Astrocyte (in vitro differentiated cells and primary cell): ENCODE measurements around the gene FOXP2.

Experiments
- EZH2 ChIP-seq: IDR thresholded peaks from 2 replicates; pipeline ENCODE4 v1.6.1; 2012; ENCODE audit warnings: mild to moderate bottlenecking, low read length, inconsistent platforms; ENCODE audit not compliant: insufficient read depth
- TF ChIP-seq, protein P1 (sequence below): IDR thresholded peaks from 2 replicates; pipeline ENCODE4 v1.5.1; 2011; ENCODE audit warnings: low read depth, mild to moderate bottlenecking, inconsistent platforms, low read length, moderate library complexity; ENCODE audit not compliant: insufficient read depth

DNA sequence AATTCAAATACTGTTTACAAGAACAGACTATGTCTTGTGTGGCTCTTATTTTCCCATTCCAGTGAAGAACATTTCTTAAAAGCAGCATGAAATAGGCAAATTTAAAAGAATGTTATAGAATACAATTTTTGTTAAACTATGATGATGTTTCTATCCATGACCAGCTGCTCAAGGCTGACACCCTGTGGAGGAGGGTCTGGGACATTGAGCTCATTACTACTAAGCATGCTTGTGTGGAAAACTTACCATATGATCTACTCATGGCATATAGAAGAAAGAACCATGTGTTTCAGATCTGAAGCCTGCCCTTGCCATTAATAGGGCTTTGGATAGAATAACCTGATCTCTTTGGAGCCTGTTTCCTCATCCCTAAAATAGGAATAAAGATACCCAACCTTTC lies 125.0 kb downstream of the FOXP2 start:
- TF ChIP-seq, protein P1, sequence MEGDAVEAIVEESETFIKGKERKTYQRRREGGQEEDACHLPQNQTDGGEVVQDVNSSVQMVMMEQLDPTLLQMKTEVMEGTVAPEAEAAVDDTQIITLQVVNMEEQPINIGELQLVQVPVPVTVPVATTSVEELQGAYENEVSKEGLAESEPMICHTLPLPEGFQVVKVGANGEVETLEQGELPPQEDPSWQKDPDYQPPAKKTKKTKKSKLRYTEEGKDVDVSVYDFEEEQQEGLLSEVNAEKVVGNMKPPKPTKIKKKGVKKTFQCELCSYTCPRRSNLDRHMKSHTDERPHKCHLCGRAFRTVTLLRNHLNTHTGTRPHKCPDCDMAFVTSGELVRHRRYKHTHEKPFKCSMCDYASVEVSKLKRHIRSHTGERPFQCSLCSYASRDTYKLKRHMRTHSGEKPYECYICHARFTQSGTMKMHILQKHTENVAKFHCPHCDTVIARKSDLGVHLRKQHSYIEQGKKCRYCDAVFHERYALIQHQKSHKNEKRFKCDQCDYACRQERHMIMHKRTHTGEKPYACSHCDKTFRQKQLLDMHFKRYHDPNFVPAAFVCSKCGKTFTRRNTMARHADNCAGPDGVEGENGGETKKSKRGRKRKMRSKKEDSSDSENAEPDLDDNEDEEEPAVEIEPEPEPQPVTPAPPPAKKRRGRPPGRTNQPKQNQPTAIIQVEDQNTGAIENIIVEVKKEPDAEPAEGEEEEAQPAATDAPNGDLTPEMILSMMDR = no peak
- TF ChIP-seq EZH2 = no peak
